GM23338 (cell line): ENCODE data around the gene MED13L. TPM values are rescaled to one million over a fixed set of nuclear protein-coding genes. Genes with fewer than 3 reads are reported as not detected.

Source experiments
- ATAC-seq: fragments of 200-7000 bp; cut with Tn5 transposase; 3 replicates; pipeline ENCODE4 v1.9.1; 2020
- DNase-seq: peaks from one replicate; pipeline ENCODE4 v3.0.0-alpha.2; 2015; ENCODE audit warnings: low spot score
- H2AFZ ChIP-seq: fragments of 200-600 bp; sonication (generic); 2 replicates; pipeline ENCODE4 v1.8.0; 2016; ENCODE audit warnings: antibody characterized with exemption, mild to moderate bottlenecking, moderate library complexity
- H3F3A ChIP-seq: fragments of 200-600 bp; sonication (generic); replicated peaks from 2 replicates; pipeline ENCODE4 v1.8.0; 2017; ENCODE audit warnings: antibody characterized with exemption, mixed run types, low read depth
- H3K27ac ChIP-seq: fragments of 200-600 bp; sonication (generic); 2 replicates; pipeline ENCODE4 v1.6.1; 2016; ENCODE audit warnings: low read depth
- H3K27me3 ChIP-seq: fragments of 200-600 bp; sonication (generic); 2 replicates; pipeline ENCODE4 v1.8.0; 2016; ENCODE audit warnings: mild to moderate bottlenecking, mixed run types, moderate library complexity; ENCODE audit not compliant: insufficient read depth
- H3K36me3 ChIP-seq: fragments of 200-600 bp; sonication (generic); 2 replicates; pipeline ENCODE4 v1.8.0; 2016; ENCODE audit warnings: mild to moderate bottlenecking; ENCODE audit not compliant: insufficient read depth
- H3K4me1 ChIP-seq: fragments of 200-600 bp; sonication (generic); 2 replicates; pipeline ENCODE4 v1.8.0; 2016; ENCODE audit warnings: mild to moderate bottlenecking, moderate library complexity; ENCODE audit not compliant: insufficient read depth
- H3K4me2 ChIP-seq: fragments of 200-600 bp; sonication (generic); 2 replicates; pipeline ENCODE4 v1.7.1; 2017; ENCODE audit warnings: mixed run types
- H3K4me3 ChIP-seq: fragments of 200-600 bp; sonication (generic); 2 replicates; pipeline ENCODE4 v1.6.1; 2016; ENCODE audit warnings: mixed run types
- H3K79me2 ChIP-seq: fragments of 200-600 bp; sonication (generic); replicated peaks from 2 replicates; pipeline ENCODE4 v1.8.0; 2017; ENCODE audit warnings: mild to moderate bottlenecking; ENCODE audit not compliant: insufficient read depth
- H3K9me2 ChIP-seq: fragments of 200-600 bp; sonication (generic); 2 replicates; pipeline ENCODE4 v1.8.0; 2017; ENCODE audit not compliant: insufficient read depth
- H4K20me1 ChIP-seq: fragments of 200-600 bp; sonication (generic); replicated peaks from 2 replicates; pipeline ENCODE4 v1.8.0; 2017; ENCODE audit warnings: mild to moderate bottlenecking; ENCODE audit not compliant: insufficient read depth
- H3K27ac Mint-ChIP-seq: 2 replicates; pipeline ENCODE4 v1.8.0; 2020; ENCODE audit warnings: inconsistent platforms, mild to moderate bottlenecking, moderate library complexity, mixed read lengths
- H3K27me3 Mint-ChIP-seq: 3 replicates; pipeline ENCODE4 v1.8.0; 2022; ENCODE audit warnings: low read depth, mild to moderate bottlenecking, moderate library complexity, mixed read lengths, inconsistent platforms; ENCODE audit not compliant: insufficient read depth, poor library complexity
- H3K36me3 Mint-ChIP-seq: 3 replicates; pipeline ENCODE4 v1.8.0; 2021; ENCODE audit warnings: low read depth, mild to moderate bottlenecking, inconsistent platforms, moderate library complexity, mixed read lengths
- H3K4me1 Mint-ChIP-seq: 3 replicates; pipeline ENCODE4 v1.8.0; 2020; ENCODE audit warnings: mild to moderate bottlenecking, inconsistent platforms, mixed read lengths
- H3K4me3 Mint-ChIP-seq: 3 replicates; pipeline ENCODE4 v1.8.0; 2021; ENCODE audit warnings: moderate library complexity, mild to moderate bottlenecking, inconsistent platforms, mixed read lengths
- H3K9me3 Mint-ChIP-seq: 3 replicates; pipeline ENCODE4 v1.8.0; 2020; ENCODE audit warnings: moderate library complexity, mild to moderate bottlenecking, inconsistent platforms, mixed read lengths
- CREB1 ChIP-seq: fragments of 250-450 bp; sonication (Bioruptor Pico); IDR thresholded peaks from 2 replicates; pipeline ENCODE4 v1.5.0; 2020; ENCODE audit warnings: low read depth, mild to moderate bottlenecking, moderate library complexity
- CTCF ChIP-seq, 2 experiments: fragments of 200-600 bp in 1 of 2; sonication (generic) in 1 of 2; conservative IDR thresholded peaks; 2 replicates each; pipeline versions ENCODE4 v1.5.1 to v1.6.1; 2016 to 2017; ENCODE audit warnings: antibody characterized with exemption in 2 of 2, low read depth in 2 of 2, mild to moderate bottlenecking in 2 of 2, moderate library complexity in 1 of 2
- ETS1 ChIP-seq: IDR thresholded peaks from 2 replicates; pipeline ENCODE4 v1.6.1; 2016; ENCODE audit warnings: antibody characterized with exemption
- EZH2 ChIP-seq: fragments of 200-600 bp; sonication (generic); IDR thresholded peaks from one replicate; pipeline ENCODE4 v1.8.0; 2017; ENCODE audit warnings: antibody characterized with exemption, mild to moderate bottlenecking, low read depth; ENCODE audit not compliant: unreplicated experiment
- EZH2phosphoT487 ChIP-seq: fragments of 200-600 bp; sonication (generic); IDR thresholded peaks from one replicate; pipeline ENCODE4 v1.8.1; 2018; ENCODE audit warnings: antibody characterized with exemption; ENCODE audit not compliant: unreplicated experiment
- JUNB ChIP-seq: IDR thresholded peaks from one replicate; pipeline ENCODE4 v1.6.1; 2016; ENCODE audit warnings: antibody characterized with exemption; ENCODE audit not compliant: unreplicated experiment
- NANOG ChIP-seq: IDR thresholded peaks from 2 replicates; pipeline ENCODE4 v1.6.1; 2016; ENCODE audit warnings: antibody characterized with exemption, borderline replicate concordance
- POLR2AphosphoS5 ChIP-seq: IDR thresholded peaks from 2 replicates; pipeline ENCODE4 v1.6.1; 2016; ENCODE audit warnings: antibody characterized with exemption, low read depth
- REST ChIP-seq: IDR thresholded peaks from one replicate; pipeline ENCODE4 v1.6.1; 2018; ENCODE audit warnings: antibody characterized with exemption; ENCODE audit not compliant: unreplicated experiment
- STAT1 ChIP-seq: IDR thresholded peaks from one replicate; pipeline ENCODE4 v1.6.1; 2016; ENCODE audit warnings: antibody characterized with exemption; ENCODE audit not compliant: unreplicated experiment
- ZNF114 ChIP-seq: fragments of 250-450 bp; sonication (Bioruptor Pico); IDR thresholded peaks from 2 replicates; pipeline ENCODE4 v1.5.0; 2020; ENCODE audit warnings: mild to moderate bottlenecking, moderate library complexity
- ZNF331 ChIP-seq: fragments of 250-450 bp; sonication (Bioruptor Pico); IDR thresholded peaks from 2 replicates; pipeline ENCODE4 v1.5.0; 2020; ENCODE audit warnings: low read depth, mild to moderate bottlenecking, moderate library complexity
- ZNF462 ChIP-seq: fragments of 250-450 bp; sonication (Bioruptor Pico); IDR thresholded peaks from 2 replicates; pipeline ENCODE4 v1.5.0; 2020; ENCODE audit warnings: mild to moderate bottlenecking, moderate library complexity
- polyA plus RNA-seq: library from polyadenylated mRNA; unstranded; fragments of >200 nt; fragmentation: Nextera tagmentation; extraction: Ambion mirVana; gene quantifications from 2 replicates; pipeline ENCODE4 v1.2.1, GENCODE V29; 2016
- total RNA-seq: library from RNA; depleted of rRNA; stranded (reverse); fragments of >200 nt; shearing (Covaris generic); gene quantifications from 2 replicates; pipeline ENCODE4 v1.2.3, GENCODE V29; 2014

MED13L gene
- total and polyA plus RNA-seq, 2 experiments from 2014 or later: 20.9 to 73.6 TPM

- H3K4me2 ChIP-seq: no peak overlapping the region
- no peak for TF ChIP-seq CREB1 (CRISPR knock-in tag)
- no peak for TF ChIP-seq CTCF (conservative IDR thresholded peaks at IDR 0.05; ENCODE audit: low read depth in 2 of 2)
- no peak for TF ChIP-seq ZNF114 (CRISPR knock-in tag)
- no peak for TF ChIP-seq STAT1
- TF ChIP-seq NANOG: no peak
- TF ChIP-seq EZH2: no peak
- no peak for TF ChIP-seq REST
- no peak for TF ChIP-seq POLR2AphosphoS5
- no peak for TF ChIP-seq ZNF331 (CRISPR knock-in tag)
- TF ChIP-seq ETS1: no peak
- no peak for TF ChIP-seq EZH2phosphoT487
- no peak for TF ChIP-seq JUNB
- no peak for TF ChIP-seq ZNF462 (CRISPR knock-in tag)
- no peaks in the 10 kb centered on the region for H3K79me2 ChIP-seq
- Mint-ChIP-seq H3K9me3 (peaks cover 4% of the 10 kb centered on the region; the same call in 2 of the 3 replicates), H3K36me3 (no peaks in the 10 kb centered on the region; the same call in 2 of the 3 replicates), H3K27ac (no peak overlapping the region; the same call in 1 of the 2 replicates), H3K4me3 (no peak overlapping the region), H3K27me3 (peaks cover 3% of the 10 kb centered on the region), H3K4me1 (peaks cover 6% of the 10 kb centered on the region)
- no peak overlapping the region for H3K4me3 ChIP-seq
- peak overlapping the region; percentile 45 for H2AFZ ChIP-seq
- no peaks in the 10 kb centered on the region for H3K27me3 ChIP-seq
- no peaks in the 10 kb centered on the region for H3K36me3 ChIP-seq
- H3K4me1 ChIP-seq: no peaks in the 10 kb centered on the region
- no peaks in the 10 kb centered on the region for H3F3A ChIP-seq
- ATAC-seq (no peak), DNase-seq (no peak)
- no peaks in the 10 kb centered on the region for H4K20me1 ChIP-seq
- no peak overlapping the region for H3K27ac ChIP-seq
- H3K9me2 ChIP-seq: no peaks in the 10 kb centered on the region
Observed at GRCh38 chr12:116313194-116313927, 35.9 kb upstream of the MED13L start.
